ENCODE data around the gene EEF1AKMT1.

The EEF1AKMT1 gene

DNA sequence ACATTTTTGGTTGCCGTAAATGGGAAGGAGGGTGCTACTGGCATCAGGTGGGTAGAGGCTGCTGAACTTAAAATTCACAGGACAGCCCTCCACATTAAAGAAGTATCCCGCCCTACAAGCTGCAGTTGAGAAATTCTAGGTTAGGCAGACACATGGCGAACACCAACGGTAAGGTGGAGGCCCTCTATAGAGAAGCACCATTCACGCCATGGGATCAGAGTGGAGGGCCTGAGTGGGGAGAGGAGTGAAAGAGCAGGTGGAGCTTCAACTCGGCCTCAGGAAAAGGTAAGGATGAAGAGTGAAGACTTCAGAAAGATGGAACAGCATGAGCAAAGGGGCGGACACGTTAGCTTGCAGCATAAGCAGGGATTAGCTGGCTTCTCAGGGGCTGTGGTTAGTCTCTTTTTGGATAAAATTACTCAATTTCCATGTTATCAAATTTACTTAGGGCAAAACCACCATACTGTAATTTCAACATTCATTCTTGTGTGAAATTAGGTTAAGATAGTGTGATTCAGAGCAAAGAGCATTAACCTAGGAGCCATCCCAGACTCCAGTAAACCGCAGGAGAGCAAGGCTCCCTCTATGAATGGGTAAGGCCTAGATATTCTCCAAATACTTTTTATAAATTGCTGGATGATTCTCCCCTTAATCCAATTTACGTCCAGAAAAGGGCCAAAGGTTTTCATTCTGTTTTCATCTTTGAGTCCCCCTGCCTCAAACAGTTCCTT, 1.2 kb downstream of the EEF1AKMT1 start:
- TF ChIP-seq EZH2phosphoT487 (conservative IDR thresholded peaks at IDR 0.05; ENCODE audit: low read length) = no peak
- TF ChIP-seq, protein P1, sequence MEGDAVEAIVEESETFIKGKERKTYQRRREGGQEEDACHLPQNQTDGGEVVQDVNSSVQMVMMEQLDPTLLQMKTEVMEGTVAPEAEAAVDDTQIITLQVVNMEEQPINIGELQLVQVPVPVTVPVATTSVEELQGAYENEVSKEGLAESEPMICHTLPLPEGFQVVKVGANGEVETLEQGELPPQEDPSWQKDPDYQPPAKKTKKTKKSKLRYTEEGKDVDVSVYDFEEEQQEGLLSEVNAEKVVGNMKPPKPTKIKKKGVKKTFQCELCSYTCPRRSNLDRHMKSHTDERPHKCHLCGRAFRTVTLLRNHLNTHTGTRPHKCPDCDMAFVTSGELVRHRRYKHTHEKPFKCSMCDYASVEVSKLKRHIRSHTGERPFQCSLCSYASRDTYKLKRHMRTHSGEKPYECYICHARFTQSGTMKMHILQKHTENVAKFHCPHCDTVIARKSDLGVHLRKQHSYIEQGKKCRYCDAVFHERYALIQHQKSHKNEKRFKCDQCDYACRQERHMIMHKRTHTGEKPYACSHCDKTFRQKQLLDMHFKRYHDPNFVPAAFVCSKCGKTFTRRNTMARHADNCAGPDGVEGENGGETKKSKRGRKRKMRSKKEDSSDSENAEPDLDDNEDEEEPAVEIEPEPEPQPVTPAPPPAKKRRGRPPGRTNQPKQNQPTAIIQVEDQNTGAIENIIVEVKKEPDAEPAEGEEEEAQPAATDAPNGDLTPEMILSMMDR (IDR thresholded peaks at IDR 0.05; ENCODE audit: insufficient read depth, low read length, poor library complexity, severe bottlenecking) = no peak
- Histone ChIP-seq H4K20me1 (ENCODE audit: low read depth, low read length) (no peaks in the 10 kb centered on the region), H3K9ac (ENCODE audit: low read length) (peak overlapping the region; percentile 81), H3F3A (ENCODE audit: insufficient read depth) (peaks cover 14% of the 10 kb centered on the region), H3K27me3 (ENCODE audit: low read length) (no peaks in the 10 kb centered on the region), H3K9me2 (replicated peaks; ENCODE audit: insufficient read depth, low read length) (no peaks in the 10 kb centered on the region), H3K27ac (ENCODE audit: low read depth, low read length) (peak overlapping the region; percentile 88), H3K9me3 (ENCODE audit: insufficient read depth, low read length) (no peaks in the 10 kb centered on the region), H3K4me3 (ENCODE audit: insufficient read depth, low read length, poor library complexity, severe bottlenecking) (peak overlapping the region; percentile 61), H3K79me2 (ENCODE audit: insufficient read depth, low read length) (peaks cover 8% of the 10 kb centered on the region), H3K36me3 (ENCODE audit: low read length) (0 out of 2 replicates have a peak, but pooled peaks cover 5% of the 10 kb centered on the region), H3K4me2 (ENCODE audit: low read depth, low read length, poor library complexity, severe bottlenecking) (peak overlapping the region; percentile 90), H2AFZ (ENCODE audit: low read depth, low read length, severe bottlenecking) (peak overlapping the region; percentile 46)

DNA sequence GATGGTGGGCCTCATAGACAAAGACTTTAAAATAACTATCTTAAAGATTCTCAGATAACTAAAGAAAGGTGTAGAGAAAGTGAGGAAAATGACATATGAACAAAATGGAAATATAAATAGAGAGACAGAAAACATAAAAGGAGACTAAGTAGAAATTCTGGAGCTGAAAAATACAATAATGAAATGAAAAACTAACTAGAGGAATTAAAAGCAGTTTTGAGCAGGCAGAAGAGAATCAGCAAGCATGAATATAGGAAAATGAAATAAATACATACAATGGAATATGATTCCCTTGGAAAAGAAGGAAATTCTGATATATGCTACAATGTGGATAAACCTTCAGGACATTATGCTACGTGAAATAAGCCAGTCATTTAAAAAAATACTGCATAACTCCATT, 3.9 kb downstream of the EEF1AKMT1 start:
- Histone ChIP-seq H3K4me2 (ENCODE audit: low read depth, low read length, poor library complexity, severe bottlenecking) (no peak overlapping the region), H3K9me3 (ENCODE audit: insufficient read depth, low read length) (no peaks in the 10 kb centered on the region), H3K9me2 (replicated peaks; ENCODE audit: insufficient read depth, low read length) (no peaks in the 10 kb centered on the region), H4K20me1 (ENCODE audit: low read depth, low read length) (no peaks in the 10 kb centered on the region), H3K4me3 (ENCODE audit: insufficient read depth, low read length, poor library complexity, severe bottlenecking) (no peak overlapping the region), H2AFZ (ENCODE audit: low read depth, low read length, severe bottlenecking) (no peak overlapping the region), H3K36me3 (ENCODE audit: low read length) (0 out of 2 replicates have a peak, but pooled peaks cover 5% of the 10 kb centered on the region), H3K79me2 (ENCODE audit: insufficient read depth, low read length) (peaks cover 8% of the 10 kb centered on the region), H3K27me3 (ENCODE audit: low read length) (no peaks in the 10 kb centered on the region), H3K9ac (ENCODE audit: low read length) (no peak overlapping the region), H3F3A (ENCODE audit: insufficient read depth) (peaks cover 3% of the 10 kb centered on the region; the same call in 1 of the 2 replicates), H3K27ac (ENCODE audit: low read depth, low read length) (no peak overlapping the region)
- no peak for TF ChIP-seq EZH2phosphoT487 (conservative IDR thresholded peaks at IDR 0.05; ENCODE audit: low read length)
- TF ChIP-seq, protein P1 (IDR thresholded peaks at IDR 0.05; ENCODE audit: insufficient read depth, low read length, poor library complexity, severe bottlenecking) = no peak

DNA sequence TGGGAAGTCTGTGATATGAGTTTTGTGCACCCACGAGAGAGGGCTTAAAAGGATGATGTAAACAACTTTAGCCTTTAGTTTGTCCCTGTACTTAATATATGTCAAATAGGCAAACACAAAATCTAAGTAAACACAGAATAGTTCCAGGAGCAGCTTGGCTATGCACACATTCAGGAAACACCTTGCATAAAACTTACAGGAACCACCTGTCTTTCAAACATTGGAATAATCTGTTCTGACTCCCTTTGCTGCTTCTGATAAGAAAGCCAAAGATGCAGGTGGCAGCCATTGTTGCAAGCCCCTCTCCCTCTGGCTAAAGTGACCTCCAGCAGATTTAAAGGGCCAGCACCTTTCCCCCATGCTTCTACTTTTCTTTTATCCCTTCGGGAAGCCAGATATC, 4.7 kb downstream of the EEF1AKMT1 start:
- H3K4me2 ChIP-seq (ENCODE audit: low read depth, low read length, poor library complexity, severe bottlenecking) = no peak overlapping the region

More for the DNA sequence above, 4.7 kb downstream of the EEF1AKMT1 start:
- Histone ChIP-seq H2AFZ (ENCODE audit: low read depth, low read length, severe bottlenecking) (no peak overlapping the region), H3K9ac (ENCODE audit: low read length) (no peak overlapping the region), H4K20me1 (ENCODE audit: low read depth, low read length) (no peaks in the 10 kb centered on the region), H3K27ac (ENCODE audit: low read depth, low read length) (no peak overlapping the region), H3K36me3 (ENCODE audit: low read length) (0 out of 2 replicates have a peak, but pooled peaks cover 5% of the 10 kb centered on the region), H3K79me2 (ENCODE audit: insufficient read depth, low read length) (peaks cover 8% of the 10 kb centered on the region), H3K9me3 (ENCODE audit: insufficient read depth, low read length) (no peaks in the 10 kb centered on the region), H3K27me3 (ENCODE audit: low read length) (no peaks in the 10 kb centered on the region), H3K4me3 (ENCODE audit: insufficient read depth, low read length, poor library complexity, severe bottlenecking) (no peak overlapping the region), H3K9me2 (replicated peaks; ENCODE audit: insufficient read depth, low read length) (no peaks in the 10 kb centered on the region), H3F3A (ENCODE audit: insufficient read depth) (no peaks in the 10 kb centered on the region)
- no peak for TF ChIP-seq EZH2phosphoT487 (conservative IDR thresholded peaks at IDR 0.05; ENCODE audit: low read length)
- TF ChIP-seq, protein P1 (IDR thresholded peaks at IDR 0.05; ENCODE audit: insufficient read depth, low read length, poor library complexity, severe bottlenecking) = no peak

All from SU-DHL-6 (cell line).